CD14-positive monocyte (primary cell): ENCODE measurements around the gene FOXK2. TPM values are rescaled to one million over a fixed set of nuclear protein-coding genes. Genes with fewer than 3 reads are reported as not detected.
A peak's percentile ranks its signal among the peaks of the same experiment; 100 is the strongest.
"Not testable (repeated sequence)": the region's sequence is repeated elsewhere in the genome, so short reads cannot be mapped to it uniquely, and the experiment has no call there.

ENCODE experiments used
- DNase-seq, 3 donors: peaks; one replicate each; pipeline ENCODE4 v3.0.0-alpha.2; 2011 to 2022
- H2AFZ ChIP-seq: 2 replicates; pipeline ENCODE4 v1.6.0; 2012; ENCODE audit warnings: mild to moderate bottlenecking, low read depth, low read length, inconsistent platforms; ENCODE audit not compliant: insufficient read depth, poor library complexity, severe bottlenecking
- H3K27ac ChIP-seq, 2 donors: 1 replicate in 1 of 2; 2 replicates in 1 of 2; pipeline ENCODE4 v1.5.1; 2012 to 2013; ENCODE audit warnings: low read length in 2 of 2, control low read depth in 1 of 2, inconsistent platforms in 1 of 2, low read depth in 1 of 2, mild to moderate bottlenecking in 1 of 2
- H3K27me3 ChIP-seq, 2 donors: one replicate each; pipeline versions ENCODE4 v1.6.0 to v1.6.1; 2011 to 2013; ENCODE audit warnings: low read length in 2 of 2; ENCODE audit not compliant: control insufficient read depth in 2 of 2, insufficient read depth in 2 of 2
- H3K36me3 ChIP-seq, 2 donors: replicated peaks in 1 of 2; 1 replicate in 1 of 2; 2 replicates in 1 of 2; pipeline versions ENCODE4 v1.5.1 to v1.6.1; 2012 to 2013; ENCODE audit warnings: low read length in 2 of 2, control low read depth in 1 of 2, inconsistent platforms in 1 of 2, mild to moderate bottlenecking in 1 of 2; ENCODE audit not compliant: insufficient read depth in 2 of 2, control insufficient read depth in 1 of 2
- H3K4me1 ChIP-seq, 2 donors: 1 replicate in 1 of 2; 2 replicates in 1 of 2; pipeline versions ENCODE4 v1.5.1 to v1.6.1; 2012 to 2013; ENCODE audit warnings: low read length in 2 of 2, control low read depth in 1 of 2, inconsistent platforms in 1 of 2, mild to moderate bottlenecking in 1 of 2, moderate library complexity in 1 of 2; ENCODE audit not compliant: insufficient read depth in 2 of 2, control insufficient read depth in 1 of 2
- H3K4me2 ChIP-seq: replicated peaks from 2 replicates; pipeline ENCODE3; 2012; ENCODE audit warnings: low read length, moderate library complexity, mild to moderate bottlenecking; ENCODE audit not compliant: poor library complexity, severe bottlenecking; ENCODE audit errors: extremely low read depth
- H3K4me3 ChIP-seq, 3 experiments: fragments of 200-600 bp in 1 of 3; sonication (generic) in 1 of 3; replicated peaks in 1 of 3; 1 replicate in 2 of 3; 2 replicates in 1 of 3; pipeline ENCODE4 v1.5.1; 2011 to 2013; ENCODE audit warnings: low read length in 3 of 3, mild to moderate bottlenecking in 3 of 3, control low read depth in 2 of 3, low read depth in 2 of 3, inconsistent platforms in 1 of 3, moderate library complexity in 1 of 3
- H3K79me2 ChIP-seq: 2 replicates; pipeline ENCODE4 v1.6.0; 2012; ENCODE audit warnings: mild to moderate bottlenecking, control low read depth, inconsistent platforms, low read length, moderate library complexity; ENCODE audit not compliant: insufficient read depth
- H3K9ac ChIP-seq: 2 replicates; pipeline ENCODE4 v1.6.0; 2017; ENCODE audit warnings: low read length, mild to moderate bottlenecking; ENCODE audit not compliant: insufficient read depth, poor library complexity, severe bottlenecking
- H3K9me3 ChIP-seq, 2 donors: replicated peaks in 1 of 2; 1 replicate in 1 of 2; 2 replicates in 1 of 2; pipeline versions ENCODE4 v1.5.1 to v1.6.1; 2012 to 2013; ENCODE audit warnings: low read length in 2 of 2, control low read depth in 1 of 2; ENCODE audit not compliant: control insufficient read depth in 1 of 2, insufficient read depth in 1 of 2
- H4K20me1 ChIP-seq: 2 replicates; pipeline ENCODE4 v1.6.0; 2012; ENCODE audit warnings: mild to moderate bottlenecking, low read length, control low read depth, moderate library complexity; ENCODE audit not compliant: insufficient read depth
- H3K27ac Mint-ChIP-seq, 7 donors: one replicate each; pipeline ENCODE4 v1.8.0; 2020; ENCODE audit warnings: mild to moderate bottlenecking in 7 of 7, mixed read lengths in 7 of 7, moderate library complexity in 6 of 7, inconsistent platforms in 2 of 7
- H3K27me3 Mint-ChIP-seq, 3 donors: one replicate each; pipeline ENCODE4 v1.8.0; 2021 to 2022; ENCODE audit warnings: low read depth in 3 of 3, mild to moderate bottlenecking in 3 of 3, mixed read lengths in 3 of 3, moderate library complexity in 3 of 3, inconsistent platforms in 1 of 3
- H3K36me3 Mint-ChIP-seq, 2 donors: one replicate each; pipeline ENCODE4 v1.8.0; 2020; ENCODE audit warnings: mixed read lengths in 2 of 2, inconsistent platforms in 1 of 2, mild to moderate bottlenecking in 1 of 2
- H3K4me1 Mint-ChIP-seq: one replicate; pipeline ENCODE4 v1.8.0; 2020; ENCODE audit warnings: mild to moderate bottlenecking, mixed read lengths
- H3K4me3 Mint-ChIP-seq, 2 donors: one replicate each; pipeline ENCODE4 v1.8.0; 2020; ENCODE audit warnings: mild to moderate bottlenecking in 2 of 2, mixed read lengths in 2 of 2, moderate library complexity in 1 of 2
- H3K9me3 Mint-ChIP-seq, 7 donors: one replicate each; pipeline ENCODE4 v1.8.0; 2020 to 2022; ENCODE audit warnings: mixed read lengths in 7 of 7, mild to moderate bottlenecking in 6 of 7, moderate library complexity in 6 of 7, inconsistent platforms in 2 of 7
- CTCF ChIP-seq: fragments of 200-600 bp; IDR thresholded peaks from one replicate; pipeline ENCODE4 v1.8.0; 2022; ENCODE audit warnings: antibody characterized with exemption, mild to moderate bottlenecking
- WGBS: methylation state at CpG from one replicate; pipeline ENCODE4 v1.1.5; 2013; ENCODE audit warnings: missing lambda C conversion rate; ENCODE audit not compliant: insufficient coverage; 5-methylcytosine and 5-hydroxymethylcytosine counted together
- intact Hi-C, 2 donors: fragments of 100-400 bp; cut with micrococcal nuclease; formaldehyde crosslinking; loops; one replicate each; pipeline versions ENCODE4 v1.15.0 to v1.15.1; 2023
- polyA plus RNA-seq, 3 donors: library from polyadenylated mRNA; depleted of rRNA in 1 of 3; unstranded in 2 of 3; stranded (reverse) in 1 of 3; fragments of 300-500 nt in 2 of 3; fragments of >200 nt in 1 of 3; fragmentation: Illumina TruSeq in 2 of 3; gene quantifications; 1 replicate in 2 of 3; 2 replicates in 1 of 3; pipeline ENCODE4 v1.2.3, GENCODE V29; 2012 to 2021

The FOXK2 gene
- polyA plus RNA-seq, 3 donors = 3.5 to 18.4 (median 4.7) TPM

GRCh38 chr17:82560802-82561428, 41.4 kb downstream of the FOXK2 start:
- WGBS = 90% methylated on average over 9 of the region's 9 CpGs
- H3K27ac ChIP-seq = no peak overlapping the region
- peaks cover 12% of the 10 kb centered on the region for H3K4me1 Mint-ChIP-seq
- H3K4me2 ChIP-seq = no peak overlapping the region
- peaks cover 10 to 23% of the 10 kb centered on the region in 2 donors for H3K36me3 ChIP-seq
- H3K4me3 ChIP-seq = no peak overlapping the region
- peaks cover 14 to 33% of the 10 kb centered on the region in 2 donors for H3K36me3 Mint-ChIP-seq
- H3K4me3 Mint-ChIP-seq = no peak overlapping the region
- H3K4me1 ChIP-seq = no peaks in the 10 kb centered on the region
- no peak overlapping the region for H3K9ac ChIP-seq
- H3K27ac Mint-ChIP-seq = peak overlapping the region in 5 of 7 donors; percentile 1 to 71 (median 25)
- H4K20me1 ChIP-seq = peaks cover 71% of the 10 kb centered on the region
- no peak for DNase-seq
- no peaks in the 10 kb centered on the region for H3K9me3 ChIP-seq
- no peak for TF ChIP-seq CTCF
- H3K79me2 ChIP-seq = peaks cover 73% of the 10 kb centered on the region
- no peaks in the 10 kb centered on the region for H3K9me3 Mint-ChIP-seq
- intact Hi-C loops = loop anchor here in 1 of 2 donors (5.0 kb wide), 1 partner anchor 204 kb away; the partner anchor contains the start of gene TEX19
- H2AFZ ChIP-seq = no peak overlapping the region
- no peaks in the 10 kb centered on the region for H3K27me3 ChIP-seq
- H3K27me3 Mint-ChIP-seq = no peaks in the 10 kb centered on the region

- peaks cover 71% of the 10 kb centered on the region for H4K20me1 ChIP-seq
- Mint-ChIP-seq H3K27ac (peak overlapping the region in 3 of 7 donors; percentile 1 to 73 (median 25)), H3K9me3 (no peaks in the 10 kb centered on the region), H3K27me3 (no peaks in the 10 kb centered on the region), H3K36me3 (peaks cover 18 to 40% of the 10 kb centered on the region in 2 donors), H3K4me1 (peaks cover 12% of the 10 kb centered on the region), H3K4me3 (no peak overlapping the region)
- no peak for TF ChIP-seq CTCF
- no peak for DNase-seq
- intact Hi-C loops = loop anchor here in 1 of 2 donors (5.0 kb wide), 1 partner anchor 204 kb away; the partner anchor contains the start of gene TEX19
- H3K4me2 ChIP-seq = no peak overlapping the region
- WGBS = 96% methylated on average over 29 of the region's 31 CpGs
- no peak overlapping the region for H3K27ac ChIP-seq
- H3K4me3 ChIP-seq = no peak overlapping the region
- no peak overlapping the region for H3K9ac ChIP-seq
- no peaks in the 10 kb centered on the region for H3K9me3 ChIP-seq
- no peak overlapping the region for H2AFZ ChIP-seq
- H3K27me3 ChIP-seq = no peaks in the 10 kb centered on the region
- peaks cover 67% of the 10 kb centered on the region for H3K79me2 ChIP-seq
- peaks cover 16 to 29% of the 10 kb centered on the region in 2 donors for H3K36me3 ChIP-seq
- H3K4me1 ChIP-seq = no peaks in the 10 kb centered on the region
These were observed 42.0 kb downstream of the FOXK2 start for GRCh38 chr17:82561429-82562035.

GRCh38 chr17:82562718-82563220, 43.2 kb downstream of the FOXK2 start:
- H3K36me3 ChIP-seq = peaks cover 24 to 41% of the 10 kb centered on the region in 2 donors
- H3K4me3 ChIP-seq, H3K4me2 ChIP-seq, H3K4me1 ChIP-seq, H3K9me3 ChIP-seq, H3K9ac ChIP-seq, H3K9me3 Mint-ChIP-seq, H3K4me3 Mint-ChIP-seq, H2AFZ ChIP-seq, H3K27me3 Mint-ChIP-seq, H3K27me3 ChIP-seq, H3K27ac ChIP-seq, DNase-seq: not testable (repeated sequence)
- Mint-ChIP-seq H3K27ac (peak overlapping the region in 3 of 7 donors; percentile 8 to 25 (median 10)), H3K36me3 (peaks cover 29 to 49% of the 10 kb centered on the region in 2 donors), H3K4me1 (peaks cover 12% of the 10 kb centered on the region)
- intact Hi-C loops = loop anchor here in 1 of 2 donors (5.0 kb wide), 1 partner anchor 205 kb away; the partner anchor contains the start of gene TEX19
- peaks cover 73% of the 10 kb centered on the region for H4K20me1 ChIP-seq
- 98% methylated on average over 5 of the region's 7 CpGs for WGBS
- H3K79me2 ChIP-seq = peaks cover 57% of the 10 kb centered on the region
